ENCODE measurements around the gene ALDH8A1. TPM values are rescaled to one million over a fixed set of nuclear protein-coding genes. Genes with fewer than 3 reads are reported as not detected.

The ALDH8A1 gene
- total RNA-seq, 1 experiment from 2014 or later, result 0.83 TPM

GRCh38 chr6:134938896-134939295 is 11.0 kb downstream of the ALDH8A1 start:
- no peak for DNase-seq
- no peaks in the 10 kb centered on the region for H3K9me2 ChIP-seq (ENCODE audit: insufficient read depth)
- H3K27ac ChIP-seq, result no peak overlapping the region
- no peak overlapping the region for H3K4me2 ChIP-seq
- no peaks in the 10 kb centered on the region for H3K79me2 ChIP-seq (ENCODE audit: low read depth)
- no peaks in the 10 kb centered on the region for H3K9me3 ChIP-seq (ENCODE audit: insufficient read depth, low read depth)
- no peaks in the 10 kb centered on the region for H4K20me1 ChIP-seq (ENCODE audit: insufficient read depth)
- ChIA-PET POLR2A (ENCODE audit: unreplicated experiment) (no interaction called here), CTCF (no interaction called here)
- no peak overlapping the region for H3K4me3 ChIP-seq
- TF ChIP-seq EZH2 (IDR thresholded peaks at IDR 0.05; ENCODE audit: low read depth) (no peak), CTCF (conservative IDR thresholded peaks at IDR 0.05) (no peak)
- H3K27me3 ChIP-seq (ENCODE audit: insufficient read depth, low read depth), result no peaks in the 10 kb centered on the region
- H3K4me1 ChIP-seq (replicated peaks; ENCODE audit: insufficient read depth), result no peaks in the 10 kb centered on the region
- no peaks in the 10 kb centered on the region for H3K36me3 ChIP-seq (ENCODE audit: low read depth)
- H2AFZ ChIP-seq, result no peak overlapping the region
- no peaks in the 10 kb centered on the region for H3F3A ChIP-seq (ENCODE audit: insufficient read depth, low read depth)
- intact Hi-C loops (cut with micrococcal nuclease; ENCODE audit: unreplicated experiment), result loop anchor here (5.0 kb wide), 1 partner anchor 297 kb away; no protein-coding TSS in a partner anchor
- no TSS peak for BruUV-seq (replicated peaks)

- DNase-seq, result no peak
- Histone ChIP-seq H3F3A (ENCODE audit: insufficient read depth, low read depth) (no peaks in the 10 kb centered on the region), H4K20me1 (ENCODE audit: insufficient read depth) (no peaks in the 10 kb centered on the region), H2AFZ (no peak overlapping the region), H3K79me2 (ENCODE audit: low read depth) (no peaks in the 10 kb centered on the region), H3K9me3 (ENCODE audit: insufficient read depth, low read depth) (no peaks in the 10 kb centered on the region), H3K36me3 (ENCODE audit: low read depth) (no peaks in the 10 kb centered on the region), H3K4me3 (no peak overlapping the region), H3K9me2 (ENCODE audit: insufficient read depth) (no peaks in the 10 kb centered on the region), H3K27ac (no peak overlapping the region), H3K27me3 (ENCODE audit: insufficient read depth, low read depth) (no peaks in the 10 kb centered on the region), H3K4me2 (no peak overlapping the region), H3K4me1 (replicated peaks; ENCODE audit: insufficient read depth) (no peaks in the 10 kb centered on the region)
- CTCF ChIA-PET, result no interaction called here
- POLR2A ChIA-PET (ENCODE audit: unreplicated experiment), result no interaction called here
- no TSS peak for BruUV-seq (replicated peaks)
- TF ChIP-seq EZH2 (IDR thresholded peaks at IDR 0.05; ENCODE audit: low read depth), result no peak
- TF ChIP-seq CTCF (conservative IDR thresholded peaks at IDR 0.05), result no peak
- intact Hi-C loops (cut with micrococcal nuclease; ENCODE audit: unreplicated experiment), result loop anchor here (5.0 kb wide), 1 partner anchor 295 kb away; no protein-coding TSS in a partner anchor
Observed at GRCh38 chr6:134937426-134937825, 12.5 kb downstream of the ALDH8A1 start.

GRCh38 chr6:134936931-134937330 is 13.0 kb downstream of the ALDH8A1 start:
- no peak for TF ChIP-seq EZH2 (IDR thresholded peaks at IDR 0.05; ENCODE audit: low read depth)
- TF ChIP-seq CTCF (conservative IDR thresholded peaks at IDR 0.05), result no peak
- BruUV-seq (replicated peaks), result no TSS peak
- intact Hi-C loops (cut with micrococcal nuclease; ENCODE audit: unreplicated experiment), result loop anchor here (5.0 kb wide), 1 partner anchor 295 kb away; no protein-coding TSS in a partner anchor
- no peak overlapping the region for H2AFZ ChIP-seq
- ChIA-PET POLR2A (ENCODE audit: unreplicated experiment) (no interaction called here), CTCF (no interaction called here)
- no peaks in the 10 kb centered on the region for H3K36me3 ChIP-seq (ENCODE audit: low read depth)
- no peak overlapping the region for H3K4me2 ChIP-seq
- H4K20me1 ChIP-seq (ENCODE audit: insufficient read depth), result no peaks in the 10 kb centered on the region
- no peak for DNase-seq
- no peak overlapping the region for H3K4me3 ChIP-seq
- H3K27me3 ChIP-seq (ENCODE audit: insufficient read depth, low read depth), result no peaks in the 10 kb centered on the region
- no peaks in the 10 kb centered on the region for H3K4me1 ChIP-seq (replicated peaks; ENCODE audit: insufficient read depth)
- no peaks in the 10 kb centered on the region for H3K79me2 ChIP-seq (ENCODE audit: low read depth)
- H3K27ac ChIP-seq, result no peak overlapping the region
- H3K9me3 ChIP-seq (ENCODE audit: insufficient read depth, low read depth), result no peaks in the 10 kb centered on the region
- no peaks in the 10 kb centered on the region for H3F3A ChIP-seq (ENCODE audit: insufficient read depth, low read depth)
- H3K9me2 ChIP-seq (ENCODE audit: insufficient read depth), result no peaks in the 10 kb centered on the region
